CD14-positive monocyte (primary cell): Measurements from ENCODE around the gene RNF187. TPM values are rescaled to one million over a fixed set of nuclear protein-coding genes. Genes with fewer than 3 reads are reported as not detected.
A peak's percentile ranks its signal among the peaks of the same experiment; 100 is the strongest.

Source experiments
- DNase-seq, 3 donors: peaks; one replicate each; pipeline ENCODE4 v3.0.0-alpha.2; 2011 to 2022
- H2AFZ ChIP-seq: 2 replicates; pipeline ENCODE4 v1.6.0; 2012; ENCODE audit warnings: mild to moderate bottlenecking, low read depth, low read length, inconsistent platforms; ENCODE audit not compliant: insufficient read depth, poor library complexity, severe bottlenecking
- H3K27ac ChIP-seq, 2 donors: 1 replicate in 1 of 2; 2 replicates in 1 of 2; pipeline ENCODE4 v1.5.1; 2012 to 2013; ENCODE audit warnings: low read length in 2 of 2, control low read depth in 1 of 2, inconsistent platforms in 1 of 2, low read depth in 1 of 2, mild to moderate bottlenecking in 1 of 2
- H3K27me3 ChIP-seq, 2 donors: one replicate each; pipeline versions ENCODE4 v1.6.0 to v1.6.1; 2011 to 2013; ENCODE audit warnings: low read length in 2 of 2; ENCODE audit not compliant: control insufficient read depth in 2 of 2, insufficient read depth in 2 of 2
- H3K36me3 ChIP-seq, 2 donors: replicated peaks in 1 of 2; 1 replicate in 1 of 2; 2 replicates in 1 of 2; pipeline versions ENCODE4 v1.5.1 to v1.6.1; 2012 to 2013; ENCODE audit warnings: low read length in 2 of 2, control low read depth in 1 of 2, inconsistent platforms in 1 of 2, mild to moderate bottlenecking in 1 of 2; ENCODE audit not compliant: insufficient read depth in 2 of 2, control insufficient read depth in 1 of 2
- H3K4me1 ChIP-seq, 2 donors: 1 replicate in 1 of 2; 2 replicates in 1 of 2; pipeline versions ENCODE4 v1.5.1 to v1.6.1; 2012 to 2013; ENCODE audit warnings: low read length in 2 of 2, control low read depth in 1 of 2, inconsistent platforms in 1 of 2, mild to moderate bottlenecking in 1 of 2, moderate library complexity in 1 of 2; ENCODE audit not compliant: insufficient read depth in 2 of 2, control insufficient read depth in 1 of 2
- H3K4me2 ChIP-seq: replicated peaks from 2 replicates; pipeline ENCODE3; 2012; ENCODE audit warnings: low read length, moderate library complexity, mild to moderate bottlenecking; ENCODE audit not compliant: poor library complexity, severe bottlenecking; ENCODE audit errors: extremely low read depth
- H3K4me3 ChIP-seq, 3 experiments: fragments of 200-600 bp in 1 of 3; sonication (generic) in 1 of 3; replicated peaks in 1 of 3; 1 replicate in 2 of 3; 2 replicates in 1 of 3; pipeline ENCODE4 v1.5.1; 2011 to 2013; ENCODE audit warnings: low read length in 3 of 3, mild to moderate bottlenecking in 3 of 3, control low read depth in 2 of 3, low read depth in 2 of 3, inconsistent platforms in 1 of 3, moderate library complexity in 1 of 3
- H3K79me2 ChIP-seq: 2 replicates; pipeline ENCODE4 v1.6.0; 2012; ENCODE audit warnings: mild to moderate bottlenecking, control low read depth, inconsistent platforms, low read length, moderate library complexity; ENCODE audit not compliant: insufficient read depth
- H3K9ac ChIP-seq: 2 replicates; pipeline ENCODE4 v1.6.0; 2017; ENCODE audit warnings: low read length, mild to moderate bottlenecking; ENCODE audit not compliant: insufficient read depth, poor library complexity, severe bottlenecking
- H3K9me3 ChIP-seq, 2 donors: replicated peaks in 1 of 2; 1 replicate in 1 of 2; 2 replicates in 1 of 2; pipeline versions ENCODE4 v1.5.1 to v1.6.1; 2012 to 2013; ENCODE audit warnings: low read length in 2 of 2, control low read depth in 1 of 2; ENCODE audit not compliant: control insufficient read depth in 1 of 2, insufficient read depth in 1 of 2
- H4K20me1 ChIP-seq: 2 replicates; pipeline ENCODE4 v1.6.0; 2012; ENCODE audit warnings: mild to moderate bottlenecking, low read length, control low read depth, moderate library complexity; ENCODE audit not compliant: insufficient read depth
- H3K27ac Mint-ChIP-seq, 7 donors: one replicate each; pipeline ENCODE4 v1.8.0; 2020; ENCODE audit warnings: mild to moderate bottlenecking in 7 of 7, mixed read lengths in 7 of 7, moderate library complexity in 6 of 7, inconsistent platforms in 2 of 7
- H3K27me3 Mint-ChIP-seq, 3 donors: one replicate each; pipeline ENCODE4 v1.8.0; 2021 to 2022; ENCODE audit warnings: low read depth in 3 of 3, mild to moderate bottlenecking in 3 of 3, mixed read lengths in 3 of 3, moderate library complexity in 3 of 3, inconsistent platforms in 1 of 3
- H3K36me3 Mint-ChIP-seq, 2 donors: one replicate each; pipeline ENCODE4 v1.8.0; 2020; ENCODE audit warnings: mixed read lengths in 2 of 2, inconsistent platforms in 1 of 2, mild to moderate bottlenecking in 1 of 2
- H3K4me1 Mint-ChIP-seq: one replicate; pipeline ENCODE4 v1.8.0; 2020; ENCODE audit warnings: mild to moderate bottlenecking, mixed read lengths
- H3K4me3 Mint-ChIP-seq, 2 donors: one replicate each; pipeline ENCODE4 v1.8.0; 2020; ENCODE audit warnings: mild to moderate bottlenecking in 2 of 2, mixed read lengths in 2 of 2, moderate library complexity in 1 of 2
- H3K9me3 Mint-ChIP-seq, 7 donors: one replicate each; pipeline ENCODE4 v1.8.0; 2020 to 2022; ENCODE audit warnings: mixed read lengths in 7 of 7, mild to moderate bottlenecking in 6 of 7, moderate library complexity in 6 of 7, inconsistent platforms in 2 of 7
- CTCF ChIP-seq: fragments of 200-600 bp; IDR thresholded peaks from one replicate; pipeline ENCODE4 v1.8.0; 2022; ENCODE audit warnings: antibody characterized with exemption, mild to moderate bottlenecking
- WGBS: methylation state at CpG from one replicate; pipeline ENCODE4 v1.1.5; 2013; ENCODE audit warnings: missing lambda C conversion rate; ENCODE audit not compliant: insufficient coverage; 5-methylcytosine and 5-hydroxymethylcytosine counted together
- intact Hi-C, 2 donors: fragments of 100-400 bp; cut with micrococcal nuclease; formaldehyde crosslinking; loops; one replicate each; pipeline versions ENCODE4 v1.15.0 to v1.15.1; 2023
- polyA minus RNA-seq: library from RNA; depleted of rRNA, polyadenylated mRNA; stranded (reverse); fragments of >200 nt; gene quantifications from 2 replicates; pipeline ENCODE4 v1.2.3, GENCODE V29; 2012
- polyA plus RNA-seq, 3 donors: library from polyadenylated mRNA; depleted of rRNA in 1 of 3; unstranded in 2 of 3; stranded (reverse) in 1 of 3; fragments of 300-500 nt in 2 of 3; fragments of >200 nt in 1 of 3; fragmentation: Illumina TruSeq in 2 of 3; gene quantifications; 1 replicate in 2 of 3; 2 replicates in 1 of 3; pipeline ENCODE4 v1.2.3, GENCODE V29; 2012 to 2021
- total RNA-seq, 12 experiments: library from RNA in 1 of 12; stranded (reverse) in 1 of 12; fragments of 120-200 nt in 1 of 12; gene quantifications; one replicate each; pipeline ENCODE4 v1.2.4 and lab custom pipeline; 2013 to 2026; ENCODE audit warnings: mixed read lengths in 6 of 12, inconsistent platforms in 1 of 12

Gene RNF187
- total RNA-seq (2013) = 22.5 TPM
- 10 to 100 TPM in 2 of 3 donors, 1 to 10 TPM in 1; 5.9 to 27.6 (median 24.6) TPM for polyA plus RNA-seq
- 20.5 and 33.3 TPM in 2 replicates for polyA minus RNA-seq
- total RNA-seq (lab: John Stamatoyannopoulos, UW) = 4.9 to 37.6 (median 35.2) reads per million in 11 experiments

GRCh38 chr1:228487336-228488124 is at the start of gene RNF187:
Gene RNF187, plus strand, starts transcription at chr1:228487382.
- Histone ChIP-seq H3K27ac (peak within 1 kb of the TSS; percentile 97 to 99), H3K4me3 (peak within 1 kb of the TSS; percentile 67 to 84 (median 82)), H3K9me3 (no peaks in the 10 kb centered on the region), H3K27me3 (no peaks in the 10 kb centered on the region), H3K79me2 (peaks cover 18% of the 10 kb centered on the region), H3K36me3 (peaks cover 16 to 33% of the 10 kb centered on the region in 2 donors), H3K4me2 (peak within 1 kb of the TSS; percentile 75), H3K9ac (peak within 1 kb of the TSS; percentile 97), H2AFZ (peak within 1 kb of the TSS; percentile 90), H4K20me1 (peaks cover 16% of the 10 kb centered on the region), H3K4me1 (peaks cover 30 to 44% of the 10 kb centered on the region in 2 donors)
- H3K27ac Mint-ChIP-seq = peak within 1 kb of the TSS; percentile 99 to 100 (median 100)
- intact Hi-C loops = loop anchor here (5.0 to 10.0 kb wide), 3 partner anchors 80 to 1137 kb away; partner anchors contain the start of genes TAF5L (in 1 of the 2), TRIM11 (in 1 of the 2) and URB2 (in 1 of the 2)
- peaks cover 0 to 3% (median 0%) of the 10 kb centered on the region in 7 donors for H3K9me3 Mint-ChIP-seq
- H3K4me3 Mint-ChIP-seq = peak within 1 kb of the TSS; percentile 87 to 94
- no peak for TF ChIP-seq CTCF
- peak in 2 of 3 donors; percentile 75 to 79 for DNase-seq
- peaks cover 37% of the 10 kb centered on the region for H3K4me1 Mint-ChIP-seq
- WGBS = under 1% methylated on average over 111 of the region's 113 CpGs
- peaks cover 2 to 12% (median 7%) of the 10 kb centered on the region in 3 donors for H3K27me3 Mint-ChIP-seq
- peaks cover 21 to 37% of the 10 kb centered on the region in 2 donors for H3K36me3 Mint-ChIP-seq

GRCh38 chr1:228437424-228437962 is 49.7 kb upstream of the RNF187 start:
- Mint-ChIP-seq H3K27ac (no peak overlapping the region), H3K9me3 (peaks cover 0 to 1% (median 0%) of the 10 kb centered on the region in 7 donors), H3K4me1 (no peaks in the 10 kb centered on the region), H3K4me3 (no peak overlapping the region), H3K36me3 (no peaks in the 10 kb centered on the region), H3K27me3 (peaks cover 22 to 47% (median 24%) of the 10 kb centered on the region in 3 donors)
- WGBS = 63% methylated on average over 4 of the region's 7 CpGs
- H3K4me3 ChIP-seq = no peak overlapping the region
- peaks cover 3 to 24% of the 10 kb centered on the region in 2 donors for H3K27me3 ChIP-seq
- no peaks in the 10 kb centered on the region for H3K4me1 ChIP-seq
- no peaks in the 10 kb centered on the region for H3K79me2 ChIP-seq
- H3K4me2 ChIP-seq = no peak overlapping the region
- no peaks in the 10 kb centered on the region for H3K36me3 ChIP-seq
- H4K20me1 ChIP-seq = no peaks in the 10 kb centered on the region
- intact Hi-C loops = no loop called here
- TF ChIP-seq CTCF = no peak
- no peak overlapping the region for H3K9ac ChIP-seq
- H3K27ac ChIP-seq = no peak overlapping the region
- H2AFZ ChIP-seq = no peak overlapping the region
- no peaks in the 10 kb centered on the region for H3K9me3 ChIP-seq
- no peak for DNase-seq
